SK-N-SH treated with all-trans-retinoic acid at 6 μM for 48 hours (cell line): ENCODE measurements around the gene PHRF1.

Experiments used
- ATAC-seq: fragments of 200-7000 bp; cut with Tn5 transposase; 3 replicates; pipeline ENCODE4 v1.9.1; 2020; ENCODE audit warnings: mild to moderate bottlenecking, moderate library complexity
- ARNTL ChIP-seq: fragments of 450-650 bp; formaldehyde crosslinking; IDR thresholded peaks from 2 replicates; pipeline ENCODE4 v1.5.0; 2020; ENCODE audit warnings: low read depth, mild to moderate bottlenecking, moderate library complexity, borderline replicate concordance
- BACH2 ChIP-seq: fragments of 250-450 bp; sonication (Bioruptor Pico); IDR thresholded peaks from 2 replicates; pipeline ENCODE4 v1.9.0; 2021; ENCODE audit warnings: mild to moderate bottlenecking, borderline replicate concordance
- CSDC2 ChIP-seq: fragments of 250-450 bp; sonication (Bioruptor Pico); IDR thresholded peaks from 2 replicates; pipeline ENCODE4 v1.5.0; 2020; ENCODE audit warnings: mild to moderate bottlenecking, moderate library complexity
- ESRRG ChIP-seq: fragments of 250-450 bp; sonication (Bioruptor Pico); IDR thresholded peaks from 2 replicates; pipeline ENCODE4 v1.6.1; 2021; ENCODE audit warnings: mild to moderate bottlenecking
- GLIS3 ChIP-seq: fragments of 250-450 bp; sonication (Bioruptor Pico); IDR thresholded peaks from 2 replicates; pipeline ENCODE4 v1.5.0; 2020; ENCODE audit warnings: mild to moderate bottlenecking, moderate library complexity
- ISL1 ChIP-seq: fragments of 250-450 bp; sonication (Bioruptor Pico); IDR thresholded peaks from 2 replicates; pipeline ENCODE4 v2.1.2; 2022; ENCODE audit warnings: mild to moderate bottlenecking, moderate library complexity
- OSR1 ChIP-seq: fragments of 250-450 bp; sonication (Bioruptor Pico); IDR thresholded peaks from 2 replicates; pipeline ENCODE4 v1.8.0; 2022; ENCODE audit warnings: moderate library complexity, mild to moderate bottlenecking, inconsistent platforms
- PATZ1 ChIP-seq: fragments of 250-450 bp; sonication (Bioruptor Pico); IDR thresholded peaks from 2 replicates; pipeline ENCODE4 v1.8.0; 2020; ENCODE audit warnings: mild to moderate bottlenecking, moderate library complexity, borderline replicate concordance
- PPARA ChIP-seq: fragments of 250-450 bp; sonication (Bioruptor Pico); IDR thresholded peaks from 2 replicates; pipeline ENCODE4 v1.5.0; 2020; ENCODE audit warnings: mild to moderate bottlenecking, borderline replicate concordance
- RARB ChIP-seq: fragments of 250-450 bp; sonication (Bioruptor Pico); IDR thresholded peaks from 2 replicates; pipeline ENCODE4 v1.8.0; 2021; ENCODE audit warnings: mild to moderate bottlenecking, moderate library complexity
- SNAI2 ChIP-seq: fragments of 250-450 bp; sonication (Bioruptor Pico); IDR thresholded peaks from 2 replicates; pipeline ENCODE4 v1.5.0; 2020; ENCODE audit warnings: mild to moderate bottlenecking, moderate library complexity
- TCF4 ChIP-seq: fragments of 250-450 bp; sonication (Bioruptor Pico); IDR thresholded peaks from 2 replicates; pipeline ENCODE4 v1.8.0; 2021; ENCODE audit warnings: mild to moderate bottlenecking, moderate library complexity, borderline replicate concordance
- TOX ChIP-seq: fragments of 250-450 bp; sonication (Bioruptor Pico); IDR thresholded peaks from 2 replicates; pipeline ENCODE4 v1.8.0; 2021; ENCODE audit warnings: mild to moderate bottlenecking, moderate library complexity, borderline replicate concordance
- ZC3H10 ChIP-seq: fragments of 250-450 bp; sonication (Bioruptor Pico); IDR thresholded peaks from 2 replicates; pipeline ENCODE4 v1.5.1; 2021; ENCODE audit warnings: mild to moderate bottlenecking, moderate library complexity
- ZFP30 ChIP-seq: fragments of 450-650 bp; formaldehyde crosslinking; IDR thresholded peaks from 2 replicates; pipeline ENCODE4 v1.5.0; 2022; ENCODE audit warnings: mild to moderate bottlenecking, moderate library complexity
- ZNF565 ChIP-seq: fragments of 450-650 bp; formaldehyde crosslinking; conservative IDR thresholded peaks from 2 replicates; pipeline ENCODE4 v1.5.0; 2020; ENCODE audit warnings: low read depth, mild to moderate bottlenecking, moderate library complexity
- ZNF70 ChIP-seq: fragments of 450-650 bp; formaldehyde crosslinking; IDR thresholded peaks from 2 replicates; pipeline ENCODE4 v1.5.0; 2020; ENCODE audit warnings: mild to moderate bottlenecking, moderate library complexity
- ZNF8 ChIP-seq: fragments of 450-650 bp; formaldehyde crosslinking; IDR thresholded peaks from 2 replicates; pipeline ENCODE4 v1.5.0; 2020; ENCODE audit warnings: mild to moderate bottlenecking, moderate library complexity
- TF ChIP-seq, protein P1 (sequence below): fragments of 250-450 bp; sonication (Bioruptor Pico); IDR thresholded peaks from 2 replicates; pipeline ENCODE4 v1.5.0; 2020; ENCODE audit warnings: mild to moderate bottlenecking, moderate library complexity
- TF ChIP-seq, protein P2 (sequence below): fragments of 250-450 bp; sonication (Bioruptor Pico); IDR thresholded peaks from 2 replicates; pipeline ENCODE4 v1.8.0; 2021; ENCODE audit warnings: low read depth, mild to moderate bottlenecking, moderate library complexity, borderline replicate concordance
- TF ChIP-seq, protein P3 (sequence below): fragments of 250-450 bp; sonication (Bioruptor Pico); IDR thresholded peaks from 2 replicates; pipeline ENCODE4 v1.5.1; 2021; ENCODE audit warnings: mild to moderate bottlenecking, moderate library complexity

The PHRF1 gene

GRCh38 chr11:655036-655726, 78.9 kb downstream of the PHRF1 start (continued):
- TF ChIP-seq TCF4 (CRISPR knock-in tag) = no peak
- TF ChIP-seq BACH2 (CRISPR knock-in tag) = no peak
- TF ChIP-seq TOX = no peak
- no peak for TF ChIP-seq ZNF565 (CRISPR knock-in tag)
- no peak for TF ChIP-seq ZFP30 (CRISPR knock-in tag)
- TF ChIP-seq ARNTL (CRISPR knock-in tag) = no peak

GRCh38 chr11:656426-656825, 80.2 kb downstream of the PHRF1 start:
- no peak for ATAC-seq
- no peak for TF ChIP-seq ARNTL (CRISPR knock-in tag)

DNA sequence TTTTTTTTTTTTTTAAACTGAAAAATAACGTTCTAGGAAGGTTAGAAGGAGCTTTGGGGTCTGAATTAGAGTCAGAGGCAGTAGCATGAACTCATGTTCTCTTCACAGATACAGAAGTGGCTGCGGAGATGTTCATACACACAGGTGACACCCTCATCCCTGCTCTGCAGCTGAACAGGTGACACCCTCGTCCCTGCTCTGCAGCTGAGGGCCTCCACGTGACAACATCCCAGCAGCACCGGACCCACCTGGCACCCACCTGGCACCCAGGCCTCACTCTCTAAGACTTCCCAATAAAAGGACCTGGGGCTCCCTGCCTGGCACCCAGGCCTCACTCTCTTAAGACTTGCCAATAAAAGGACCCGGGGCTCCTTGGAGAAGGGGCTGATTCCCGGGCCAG, 80.6 kb downstream of the PHRF1 start:
- TF ChIP-seq ZC3H10 (CRISPR knock-in tag) = no peak
- ATAC-seq = no peak

- ATAC-seq = no peak
- TF ChIP-seq ESRRG (CRISPR knock-in tag) = no peak
- TF ChIP-seq, protein P1, sequence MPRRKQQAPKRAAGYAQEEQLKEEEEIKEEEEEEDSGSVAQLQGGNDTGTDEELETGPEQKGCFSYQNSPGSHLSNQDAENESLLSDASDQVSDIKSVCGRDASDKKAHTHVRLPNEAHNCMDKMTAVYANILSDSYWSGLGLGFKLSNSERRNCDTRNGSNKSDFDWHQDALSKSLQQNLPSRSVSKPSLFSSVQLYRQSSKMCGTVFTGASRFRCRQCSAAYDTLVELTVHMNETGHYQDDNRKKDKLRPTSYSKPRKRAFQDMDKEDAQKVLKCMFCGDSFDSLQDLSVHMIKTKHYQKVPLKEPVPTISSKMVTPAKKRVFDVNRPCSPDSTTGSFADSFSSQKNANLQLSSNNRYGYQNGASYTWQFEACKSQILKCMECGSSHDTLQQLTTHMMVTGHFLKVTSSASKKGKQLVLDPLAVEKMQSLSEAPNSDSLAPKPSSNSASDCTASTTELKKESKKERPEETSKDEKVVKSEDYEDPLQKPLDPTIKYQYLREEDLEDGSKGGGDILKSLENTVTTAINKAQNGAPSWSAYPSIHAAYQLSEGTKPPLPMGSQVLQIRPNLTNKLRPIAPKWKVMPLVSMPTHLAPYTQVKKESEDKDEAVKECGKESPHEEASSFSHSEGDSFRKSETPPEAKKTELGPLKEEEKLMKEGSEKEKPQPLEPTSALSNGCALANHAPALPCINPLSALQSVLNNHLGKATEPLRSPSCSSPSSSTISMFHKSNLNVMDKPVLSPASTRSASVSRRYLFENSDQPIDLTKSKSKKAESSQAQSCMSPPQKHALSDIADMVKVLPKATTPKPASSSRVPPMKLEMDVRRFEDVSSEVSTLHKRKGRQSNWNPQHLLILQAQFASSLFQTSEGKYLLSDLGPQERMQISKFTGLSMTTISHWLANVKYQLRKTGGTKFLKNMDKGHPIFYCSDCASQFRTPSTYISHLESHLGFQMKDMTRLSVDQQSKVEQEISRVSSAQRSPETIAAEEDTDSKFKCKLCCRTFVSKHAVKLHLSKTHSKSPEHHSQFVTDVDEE = no peak
- no peak for TF ChIP-seq PATZ1 (CRISPR knock-in tag)
- TF ChIP-seq RARB (CRISPR knock-in tag) = no peak
- no peak for TF ChIP-seq GLIS3
- TF ChIP-seq TOX = no peak
- TF ChIP-seq SNAI2 (CRISPR knock-in tag) = no peak
- no peak for TF ChIP-seq CSDC2 (CRISPR knock-in tag)
- TF ChIP-seq, protein P2, sequence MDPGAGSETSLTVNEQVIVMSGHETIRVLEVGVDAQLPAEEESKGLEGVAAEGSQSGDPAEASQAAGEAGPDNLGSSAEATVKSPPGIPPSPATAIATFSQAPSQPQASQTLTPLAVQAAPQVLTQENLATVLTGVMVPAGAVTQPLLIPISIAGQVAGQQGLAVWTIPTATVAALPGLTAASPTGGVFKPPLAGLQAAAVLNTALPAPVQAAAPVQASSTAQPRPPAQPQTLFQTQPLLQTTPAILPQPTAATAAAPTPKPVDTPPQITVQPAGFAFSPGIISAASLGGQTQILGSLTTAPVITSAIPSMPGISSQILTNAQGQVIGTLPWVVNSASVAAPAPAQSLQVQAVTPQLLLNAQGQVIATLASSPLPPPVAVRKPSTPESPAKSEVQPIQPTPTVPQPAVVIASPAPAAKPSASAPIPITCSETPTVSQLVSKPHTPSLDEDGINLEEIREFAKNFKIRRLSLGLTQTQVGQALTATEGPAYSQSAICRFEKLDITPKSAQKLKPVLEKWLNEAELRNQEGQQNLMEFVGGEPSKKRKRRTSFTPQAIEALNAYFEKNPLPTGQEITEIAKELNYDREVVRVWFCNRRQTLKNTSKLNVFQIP (CRISPR knock-in tag) = no peak
- TF ChIP-seq ZNF70 (CRISPR knock-in tag) = no peak
- no peak for TF ChIP-seq ISL1 (CRISPR knock-in tag)
- no peak for TF ChIP-seq ZFP30 (CRISPR knock-in tag)
- no peak for TF ChIP-seq ZNF565 (CRISPR knock-in tag)
Measured at GRCh38 chr11:657691-658126, 81.4 kb downstream of the PHRF1 start.

DNA sequence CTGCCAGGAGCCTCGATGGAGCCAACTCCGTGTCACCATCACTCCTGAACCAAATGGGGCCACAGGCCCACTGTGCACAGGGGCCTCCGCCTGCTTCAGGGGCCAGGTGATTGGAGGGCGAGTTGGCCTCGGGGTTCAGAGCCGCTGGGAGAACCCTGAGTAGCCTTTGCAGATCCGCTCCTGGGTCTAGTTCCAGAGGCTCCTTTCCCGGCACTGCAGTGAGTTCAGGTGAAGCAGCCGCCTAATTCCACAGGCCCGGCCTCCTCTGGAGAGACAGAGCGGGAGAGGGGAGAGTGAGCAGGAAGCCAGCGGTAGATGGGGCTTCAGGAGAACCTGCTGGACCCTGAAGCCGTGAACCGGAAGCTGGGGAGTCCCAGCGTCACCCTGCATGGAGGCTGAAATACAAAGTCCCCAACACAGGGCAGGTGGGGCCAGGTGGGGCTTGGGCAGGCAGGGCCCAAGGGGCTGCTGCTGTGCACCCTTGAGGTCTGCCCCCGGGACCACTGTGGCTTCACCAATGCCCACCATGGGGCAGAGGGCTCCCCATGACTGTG, 83.3 kb downstream of the PHRF1 start:
- no peak for ATAC-seq
- no peak for TF ChIP-seq ZFP30 (CRISPR knock-in tag)
- TF ChIP-seq PPARA (CRISPR knock-in tag) = no peak
- no peak for TF ChIP-seq ZNF565 (CRISPR knock-in tag)
- no peak for TF ChIP-seq GLIS3
- no peak for TF ChIP-seq BACH2 (CRISPR knock-in tag)
- no peak for TF ChIP-seq OSR1 (CRISPR knock-in tag)
- TF ChIP-seq, protein P3, sequence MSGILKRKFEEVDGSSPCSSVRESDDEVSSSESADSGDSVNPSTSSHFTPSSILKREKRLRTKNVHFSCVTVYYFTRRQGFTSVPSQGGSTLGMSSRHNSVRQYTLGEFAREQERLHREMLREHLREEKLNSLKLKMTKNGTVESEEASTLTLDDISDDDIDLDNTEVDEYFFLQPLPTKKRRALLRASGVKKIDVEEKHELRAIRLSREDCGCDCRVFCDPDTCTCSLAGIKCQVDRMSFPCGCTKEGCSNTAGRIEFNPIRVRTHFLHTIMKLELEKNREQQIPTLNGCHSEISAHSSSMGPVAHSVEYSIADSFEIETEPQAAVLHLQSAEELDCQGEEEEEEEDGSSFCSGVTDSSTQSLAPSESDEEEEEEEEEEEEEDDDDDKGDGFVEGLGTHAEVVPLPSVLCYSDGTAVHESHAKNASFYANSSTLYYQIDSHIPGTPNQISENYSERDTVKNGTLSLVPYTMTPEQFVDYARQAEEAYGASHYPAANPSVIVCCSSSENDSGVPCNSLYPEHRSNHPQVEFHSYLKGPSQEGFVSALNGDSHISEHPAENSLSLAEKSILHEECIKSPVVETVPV (CRISPR knock-in tag) = no peak
- no peak for TF ChIP-seq ARNTL (CRISPR knock-in tag)
- no peak for TF ChIP-seq ESRRG (CRISPR knock-in tag)
- TF ChIP-seq RARB (CRISPR knock-in tag) = no peak
- TF ChIP-seq, protein P2 (CRISPR knock-in tag) = no peak
- TF ChIP-seq TOX = no peak
- TF ChIP-seq SNAI2 (CRISPR knock-in tag) = no peak
- no peak for TF ChIP-seq ZC3H10 (CRISPR knock-in tag)
- no peak for TF ChIP-seq ZNF8 (CRISPR knock-in tag)
- TF ChIP-seq ISL1 (CRISPR knock-in tag) = no peak
- TF ChIP-seq ZNF70 (CRISPR knock-in tag) = no peak
- TF ChIP-seq CSDC2 (CRISPR knock-in tag) = no peak
- no peak for TF ChIP-seq TCF4 (CRISPR knock-in tag)
- TF ChIP-seq, all 23 proteins: peak for 0
